Ishikawa (cell line): ENCODE measurements around the gene CERT1.

ENCODE experiments used
- CEBPB ChIP-seq: IDR thresholded peaks from 2 replicates; pipeline ENCODE4 v1.6.1; 2012
- EP300 ChIP-seq: IDR thresholded peaks from 2 replicates; pipeline ENCODE4 v1.6.1; 2012; ENCODE audit warnings: borderline replicate concordance
- FOXM1 ChIP-seq: IDR thresholded peaks from 2 replicates; pipeline ENCODE4 v1.6.1; 2012; ENCODE audit warnings: low read depth, borderline replicate concordance
- NFIC ChIP-seq: IDR thresholded peaks from 2 replicates; pipeline ENCODE4 v1.6.1; 2012
- RAD21 ChIP-seq: IDR thresholded peaks from 2 replicates; pipeline ENCODE4 v1.6.1; 2012; ENCODE audit warnings: low read depth
- TAF1 ChIP-seq: IDR thresholded peaks from 2 replicates; pipeline ENCODE4 v1.6.1; 2012; ENCODE audit warnings: low read depth, mild to moderate bottlenecking
- TCF12 ChIP-seq: IDR thresholded peaks from 2 replicates; pipeline ENCODE4 v1.6.1; 2012; ENCODE audit warnings: low read depth
- ZBTB7A ChIP-seq: IDR thresholded peaks from 2 replicates; pipeline ENCODE4 v1.6.1; 2012; ENCODE audit warnings: low read depth

DNA sequence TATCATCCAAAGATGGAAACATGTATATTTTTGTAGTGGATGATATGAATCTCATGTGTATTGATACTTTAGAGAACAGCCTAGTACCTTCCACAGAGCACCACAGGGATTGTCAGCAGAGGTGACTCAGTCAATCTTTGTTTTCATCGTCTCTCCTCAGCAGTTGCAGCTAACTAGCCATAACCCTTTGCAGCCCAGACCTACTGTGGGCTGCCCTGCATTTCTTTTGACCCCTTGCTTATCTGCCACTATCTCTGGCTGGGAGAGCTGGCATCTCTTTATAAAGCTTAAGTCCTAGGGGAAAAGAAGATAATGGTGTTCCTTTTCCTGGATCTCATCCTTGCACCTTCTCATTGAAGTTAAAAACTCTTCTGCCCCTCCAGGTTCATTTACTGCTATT is 145.7 kb downstream of the CERT1 start:
- TF ChIP-seq NFIC (no peak), EP300 (no peak), RAD21 (no peak), FOXM1 (no peak), TCF12 (no peak), ZBTB7A (no peak), TAF1 (no peak), CEBPB (no peak)
